HG02970 (cell line): Measurements from ENCODE around the gene PDE1A.

Experiments
- ATAC-seq: cut with Tn5 transposase; IDR thresholded peaks from one replicate; pipeline ENCODE4 v1.9.1; 2021; ENCODE audit warnings: mild to moderate bottlenecking, moderate library complexity, moderate number of reproducible peaks; ENCODE audit not compliant: unreplicated experiment, low FRiP score

PDE1A gene

DNA sequence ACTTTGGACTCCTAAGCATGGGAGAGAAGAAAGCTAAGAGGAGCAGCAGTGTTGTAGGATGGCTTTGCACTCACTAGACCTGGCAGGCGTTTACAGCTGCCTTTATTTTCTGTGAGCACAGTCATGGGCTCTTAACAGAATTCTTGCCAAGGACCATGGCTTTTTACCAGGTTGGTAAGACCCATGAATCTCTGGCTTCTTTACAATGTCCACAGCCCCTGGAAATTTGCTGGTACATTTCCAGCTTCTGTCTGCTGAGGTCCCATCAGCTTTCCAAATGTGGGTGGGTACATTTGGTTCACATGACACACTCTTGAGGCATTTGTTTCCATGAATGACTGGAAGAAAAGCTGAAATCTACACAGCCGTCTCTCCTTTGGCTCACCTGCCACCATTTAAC, 278.5 kb downstream of the PDE1A start:
- no peak for ATAC-seq

DNA sequence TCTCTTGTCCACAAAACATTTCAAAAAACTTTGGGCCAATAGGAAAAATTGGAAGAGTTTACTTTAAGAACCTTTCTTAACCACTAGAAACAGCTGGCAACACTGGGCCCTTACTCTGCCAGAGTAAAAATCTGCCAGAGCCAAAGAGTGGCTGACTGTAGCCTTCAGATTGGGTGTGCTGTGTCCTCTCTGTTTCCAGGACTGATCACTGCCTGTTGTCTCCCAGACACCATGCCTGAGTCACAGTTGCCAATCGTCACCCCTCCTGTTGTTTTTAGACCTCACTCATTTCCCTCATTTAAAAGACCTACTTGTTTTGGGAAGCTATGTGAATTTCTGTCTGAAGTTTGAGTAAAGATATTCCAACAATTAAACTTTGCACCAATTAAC, 282.1 kb downstream of the PDE1A start:
- no peak for ATAC-seq

DNA sequence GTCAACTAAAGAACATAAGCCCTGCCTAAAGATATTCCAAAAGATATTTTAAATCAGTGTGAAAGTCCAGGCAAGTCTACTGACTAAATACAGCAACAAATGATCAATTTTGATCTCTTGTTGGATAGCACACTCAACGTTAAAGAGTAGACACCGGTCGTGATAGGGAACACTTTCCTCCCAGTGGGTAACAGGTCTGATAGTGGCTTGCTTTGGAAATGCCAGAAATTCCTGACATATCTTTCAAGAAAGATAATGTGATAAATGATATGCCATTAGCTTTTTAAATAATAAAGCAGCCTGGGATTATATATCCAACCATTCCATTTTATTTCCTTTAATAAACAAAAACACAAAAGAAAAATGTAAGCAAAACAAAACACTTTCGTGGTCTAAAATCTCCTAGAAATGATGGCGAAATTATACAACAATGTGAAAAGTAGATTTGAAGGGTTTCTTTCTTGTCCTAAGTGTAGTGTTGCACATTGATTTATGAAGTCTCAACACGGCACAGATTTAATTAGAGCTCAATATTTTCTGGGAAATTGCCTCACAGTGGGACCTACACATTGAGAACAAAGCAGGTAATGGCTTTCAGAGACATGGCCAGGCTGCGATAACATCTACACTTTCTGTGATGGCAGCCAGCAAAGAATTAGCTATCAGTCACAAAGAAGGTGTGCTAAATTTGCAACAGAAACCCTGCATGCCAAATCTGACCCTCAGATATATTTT, 282.6 kb downstream of the PDE1A start:
- no peak for ATAC-seq

DNA sequence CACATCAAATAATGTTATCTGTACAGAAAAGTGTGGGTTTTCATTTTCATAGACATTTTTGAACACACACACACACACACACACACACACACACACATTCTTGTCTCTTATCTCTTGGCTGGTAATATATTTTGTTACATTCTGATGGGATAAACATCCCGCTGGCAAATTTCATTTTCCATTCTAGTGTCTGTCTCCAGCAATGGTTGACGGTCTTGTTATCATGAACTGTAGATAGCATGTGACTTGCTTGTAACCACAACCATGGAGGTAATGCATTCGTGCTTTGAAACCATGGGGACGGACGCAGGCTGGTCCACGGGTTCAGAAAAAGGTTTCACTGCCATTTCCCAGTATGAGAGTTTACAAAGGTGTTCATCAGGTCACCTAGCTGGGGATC, 284.8 kb downstream of the PDE1A start:
- ATAC-seq, result no peak

DNA sequence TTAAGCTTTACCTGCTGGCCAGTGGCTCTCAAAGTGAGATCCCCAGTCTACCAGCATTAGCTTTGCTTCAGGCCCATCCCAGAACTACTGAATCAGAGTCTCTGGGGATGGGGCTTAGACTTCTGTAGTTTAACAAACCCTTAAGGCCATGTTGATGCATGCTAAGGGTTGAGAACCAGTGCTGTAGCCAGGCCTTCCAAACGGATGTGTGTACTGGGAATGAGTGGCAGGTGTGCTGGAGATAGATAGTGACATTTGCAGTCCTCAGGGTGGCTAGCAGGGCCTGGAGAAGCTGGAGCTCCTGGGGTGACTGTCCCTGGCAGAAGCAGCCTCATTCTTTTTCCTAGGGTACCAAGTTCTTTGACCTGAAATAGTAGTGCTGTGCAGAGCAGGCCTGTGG, 292.6 kb downstream of the PDE1A start:
- ATAC-seq, result no peak

DNA sequence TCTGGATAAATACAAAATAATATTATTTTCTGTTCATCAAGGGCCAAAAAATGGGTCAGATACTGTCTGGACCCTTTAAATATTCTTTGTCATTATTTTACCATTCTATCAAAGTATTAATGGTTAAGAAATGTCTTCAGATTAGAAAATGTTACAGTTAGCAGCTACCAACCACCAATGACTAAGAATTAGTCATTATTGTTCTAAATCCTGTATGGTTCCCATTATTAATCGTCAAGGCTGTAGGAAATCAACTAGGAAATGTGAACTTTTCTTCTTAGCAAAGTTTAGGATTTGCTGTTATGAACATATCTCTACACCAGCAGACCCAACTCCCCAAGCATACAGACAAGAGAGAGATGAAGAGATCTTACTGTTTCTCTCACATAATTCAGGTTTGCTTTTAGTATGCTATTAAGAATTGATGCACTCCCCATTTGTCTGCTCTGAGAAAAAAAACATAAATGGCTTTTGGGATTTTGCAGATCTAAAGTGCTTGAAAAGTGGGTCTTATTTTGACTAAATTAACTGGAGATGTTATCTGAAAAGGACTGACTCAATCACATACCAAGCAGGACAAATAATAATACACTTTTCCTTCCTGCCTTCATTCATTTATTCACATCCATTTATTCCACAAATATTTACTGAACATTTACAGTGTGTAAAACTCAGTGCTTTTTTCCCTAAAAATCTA, 293.5 kb downstream of the PDE1A start:
- no peak for ATAC-seq

DNA sequence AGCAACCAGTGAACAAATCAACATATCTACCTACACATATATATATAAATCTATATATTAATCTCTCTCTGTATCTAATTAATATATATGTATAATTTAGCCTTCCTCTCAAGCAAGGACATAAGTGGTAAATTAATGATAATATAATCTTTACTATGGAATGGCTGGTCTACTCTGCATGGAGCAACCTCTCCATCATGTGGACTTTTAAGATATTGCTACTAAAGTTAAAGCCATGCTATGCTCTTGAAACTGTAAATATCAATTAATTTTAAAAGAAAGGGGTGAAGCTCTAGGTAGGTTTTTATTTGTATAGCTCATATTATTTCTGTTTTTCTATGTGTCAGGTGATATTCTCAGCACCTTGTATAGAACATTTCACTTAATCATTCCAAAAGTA, 294.2 kb downstream of the PDE1A start:
- ATAC-seq, result no peak

DNA sequence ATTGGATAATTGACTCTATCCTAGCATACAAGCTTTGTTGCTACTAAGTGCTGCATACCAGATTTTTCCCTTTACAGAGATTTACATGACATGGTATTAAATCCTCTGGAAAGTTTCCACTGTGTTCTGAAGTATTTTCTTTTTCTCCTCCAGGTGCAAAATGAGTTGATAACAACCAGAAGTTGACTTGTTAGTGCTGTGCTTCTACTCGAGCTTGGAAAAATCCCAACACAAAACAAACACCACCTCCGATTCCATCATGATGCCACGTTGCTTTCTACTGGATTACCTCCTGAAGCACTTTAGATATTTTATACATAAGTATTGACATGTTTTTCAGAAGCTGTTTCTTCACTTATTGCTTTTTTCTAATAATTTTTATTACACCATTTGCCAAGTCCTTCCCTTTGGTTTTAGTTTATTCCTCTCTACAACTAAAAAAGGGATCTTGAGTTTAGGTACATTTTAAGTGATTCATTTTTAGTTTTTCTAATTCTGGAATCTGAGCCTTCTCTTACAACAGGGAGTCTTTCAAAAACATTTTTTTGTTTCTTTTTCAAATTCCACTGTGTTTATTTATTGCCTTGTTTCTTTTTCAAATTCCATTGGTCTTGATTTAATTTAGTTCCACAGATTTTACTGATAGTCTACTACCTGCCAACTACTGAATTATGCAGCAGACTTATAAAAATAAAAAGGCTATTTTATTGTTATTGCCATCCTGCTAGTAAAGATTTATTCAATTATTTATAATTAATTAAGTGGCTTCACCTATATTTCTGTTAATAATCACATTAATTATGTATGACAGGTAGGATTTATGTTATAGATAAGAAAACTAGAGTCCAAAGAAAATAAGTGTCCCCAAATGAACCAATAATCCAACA, 297.8 kb downstream of the PDE1A start:
- no peak for ATAC-seq

DNA sequence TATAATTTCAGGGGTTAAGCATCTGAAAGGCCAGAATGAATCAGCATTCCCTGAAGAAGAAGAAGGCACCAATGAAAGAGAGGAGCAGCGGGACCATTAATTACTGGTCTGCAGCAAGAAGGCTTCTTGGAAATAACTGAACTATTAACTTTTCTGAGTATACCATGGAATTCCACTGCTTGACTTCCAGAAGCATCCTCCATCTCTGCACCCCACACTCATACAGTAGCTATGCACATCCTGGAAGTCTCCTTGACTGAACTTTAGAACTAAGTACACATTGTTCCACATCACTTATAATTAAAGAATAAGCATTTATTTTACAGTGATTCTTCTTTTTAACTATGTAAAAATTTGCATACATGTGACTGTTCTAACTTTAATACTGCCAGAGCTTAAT, 309.6 kb downstream of the PDE1A start:
- no peak for ATAC-seq

DNA sequence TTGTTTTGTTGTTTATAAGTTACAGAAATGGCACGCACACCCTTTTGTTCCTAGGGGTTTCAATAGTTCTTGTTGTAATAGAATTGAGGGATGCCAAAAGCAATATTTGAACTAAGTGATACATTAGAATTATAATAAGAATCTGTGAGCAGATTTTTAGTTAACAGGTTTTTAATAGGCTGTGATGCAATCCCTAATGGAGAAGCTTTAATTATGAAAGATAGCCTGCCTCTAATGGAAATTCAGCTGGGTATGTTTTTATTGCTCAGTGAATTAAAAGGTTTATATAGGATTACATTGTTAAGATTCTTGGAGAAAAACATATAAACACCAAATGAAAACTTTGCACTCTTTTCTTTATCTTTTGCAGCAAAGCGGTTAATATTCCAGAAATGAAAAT, 310.1 kb downstream of the PDE1A start:
- ATAC-seq, result no peak

DNA sequence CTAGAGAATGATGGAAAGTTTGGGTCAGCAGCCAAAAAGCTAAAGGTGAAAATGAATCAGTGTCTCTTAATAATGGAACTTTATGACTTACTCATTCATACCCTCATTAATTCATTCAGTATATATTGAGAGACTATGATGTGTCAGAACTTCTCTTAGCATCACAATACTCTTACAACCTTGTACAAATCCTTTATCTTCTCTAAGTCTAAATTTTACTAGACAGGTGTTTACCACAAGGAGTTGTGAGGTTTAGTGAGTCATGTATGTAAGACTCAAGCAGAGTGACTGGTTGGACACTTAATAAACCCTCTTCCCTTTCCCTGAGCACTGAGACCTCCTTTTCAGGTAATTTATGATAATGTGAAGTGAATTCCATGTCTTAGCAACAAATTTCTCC, 311.6 kb downstream of the PDE1A start:
- no peak for ATAC-seq

DNA sequence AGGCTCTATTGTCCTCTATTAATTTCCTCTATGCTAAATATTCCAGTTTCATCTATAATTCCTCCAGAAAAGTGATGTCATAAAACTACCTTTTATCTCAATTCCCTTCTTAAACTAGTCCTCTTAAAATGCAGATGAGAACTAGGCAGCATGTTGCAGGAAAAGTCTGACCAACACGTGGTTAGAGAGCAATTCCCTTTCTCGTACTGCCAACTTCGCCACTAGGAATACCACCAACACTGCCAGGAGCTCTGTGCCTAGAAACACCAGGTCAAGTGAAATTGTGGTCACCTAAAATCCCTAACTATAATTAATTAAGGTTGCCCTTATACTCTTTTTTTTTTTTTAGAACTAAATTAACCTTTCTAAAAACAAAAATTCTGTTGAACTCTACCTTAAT, 313.5 kb downstream of the PDE1A start:
- ATAC-seq, result no peak

DNA sequence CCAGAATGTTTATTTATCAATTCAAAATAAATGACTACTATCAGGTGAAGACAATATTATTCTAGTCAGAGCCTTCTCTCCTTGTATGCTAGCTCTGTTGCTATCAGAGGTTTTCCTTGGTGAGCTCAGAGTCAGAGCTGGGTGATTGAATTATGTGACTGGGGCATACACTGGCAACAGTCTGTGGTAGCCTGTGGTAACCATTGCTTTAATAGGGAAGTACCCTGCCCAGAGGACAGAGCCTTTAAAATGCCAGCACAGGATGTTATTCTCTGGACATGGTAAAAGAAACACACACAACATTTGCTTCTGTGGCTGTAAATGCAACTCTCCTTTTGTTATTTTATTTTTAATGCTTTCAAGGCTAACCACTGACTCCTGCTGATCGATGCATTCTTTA, 316.5 kb downstream of the PDE1A start:
- ATAC-seq, result no peak

DNA sequence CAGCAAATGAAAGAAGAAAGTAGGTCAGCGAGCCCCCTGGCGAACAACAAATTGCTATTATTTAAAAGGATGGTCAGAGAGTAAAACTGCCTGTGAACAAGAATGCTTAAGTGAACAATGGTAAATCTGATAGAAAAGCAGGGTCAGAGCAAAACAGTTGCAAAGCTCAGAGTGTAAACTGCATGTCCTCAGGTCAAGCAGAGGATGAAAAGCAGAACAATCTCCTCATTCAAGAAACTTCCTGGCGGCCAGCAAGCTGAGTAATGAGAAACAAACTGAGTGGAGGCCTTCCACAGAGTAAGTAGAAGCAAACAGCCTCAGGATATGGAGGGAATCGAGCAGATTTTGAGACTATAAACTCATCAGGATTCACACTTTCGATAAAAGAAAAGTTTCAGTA, 323.3 kb downstream of the PDE1A start:
- ATAC-seq, result no peak

DNA sequence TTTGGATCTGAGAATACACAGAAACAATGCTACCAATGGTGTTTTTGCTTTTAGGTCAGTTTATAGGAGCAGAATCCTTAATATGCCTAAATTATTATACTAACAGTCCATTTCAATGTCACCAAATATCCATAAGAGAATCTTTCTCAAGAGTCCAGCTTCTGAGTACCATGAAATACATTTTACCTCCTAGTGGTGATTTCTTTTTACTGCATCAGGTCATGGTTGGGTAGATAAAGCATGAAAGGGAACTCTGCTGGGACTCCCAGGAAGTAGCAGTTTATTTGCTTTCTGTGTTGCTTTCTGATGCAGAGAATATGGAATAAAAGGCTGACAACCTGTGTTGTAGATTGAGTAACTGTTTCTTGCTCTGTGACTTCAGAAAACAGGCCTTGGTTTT, 325.6 kb downstream of the PDE1A start:
- no peak for ATAC-seq

DNA sequence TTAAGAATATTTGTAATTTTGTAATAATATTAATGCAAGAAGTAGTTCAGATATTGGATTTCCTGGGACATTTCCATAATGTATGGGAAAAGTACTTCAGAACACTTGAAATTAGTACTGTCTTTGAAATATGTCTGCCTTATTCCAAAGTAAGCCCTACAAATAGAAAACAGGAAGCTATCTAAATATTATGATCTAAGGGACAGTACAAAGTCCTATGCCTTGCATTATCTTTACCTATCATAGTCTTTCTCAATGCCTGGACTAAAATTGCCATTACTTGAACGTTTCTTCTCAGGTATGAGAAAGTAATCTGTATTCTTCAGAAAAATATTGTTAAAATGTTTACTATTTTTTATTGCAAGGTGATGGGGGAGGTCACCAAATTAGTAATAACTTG, 328.2 kb downstream of the PDE1A start:
- ATAC-seq, result no peak

DNA sequence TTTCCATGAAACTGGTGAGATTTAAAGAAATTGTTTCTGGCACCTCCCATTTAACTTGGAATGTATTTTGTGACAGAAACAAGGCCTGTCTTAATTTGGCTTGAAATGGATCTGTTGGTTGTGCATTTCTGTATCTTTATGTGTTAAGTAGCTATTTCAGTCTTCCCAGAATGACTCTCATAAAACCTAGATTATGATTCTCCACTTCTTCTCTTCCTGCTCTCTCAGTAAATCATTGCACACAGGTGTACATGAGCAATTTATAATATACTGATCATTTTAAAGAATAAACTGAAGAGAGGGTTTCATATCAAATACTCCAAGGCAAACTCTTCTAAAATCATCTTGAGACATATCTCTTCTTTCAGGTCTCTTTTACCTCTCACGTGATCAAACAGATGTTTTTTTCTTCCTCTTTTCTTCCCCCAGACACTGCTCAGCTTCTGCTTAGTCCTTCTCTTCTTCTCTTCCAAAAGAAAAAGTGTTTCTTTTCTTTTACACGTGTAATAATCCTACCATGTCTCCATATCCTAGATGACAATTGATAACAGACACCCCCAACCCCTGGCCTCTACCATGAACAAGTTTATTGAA, 329.2 kb downstream of the PDE1A start:
- ATAC-seq, result no peak

DNA sequence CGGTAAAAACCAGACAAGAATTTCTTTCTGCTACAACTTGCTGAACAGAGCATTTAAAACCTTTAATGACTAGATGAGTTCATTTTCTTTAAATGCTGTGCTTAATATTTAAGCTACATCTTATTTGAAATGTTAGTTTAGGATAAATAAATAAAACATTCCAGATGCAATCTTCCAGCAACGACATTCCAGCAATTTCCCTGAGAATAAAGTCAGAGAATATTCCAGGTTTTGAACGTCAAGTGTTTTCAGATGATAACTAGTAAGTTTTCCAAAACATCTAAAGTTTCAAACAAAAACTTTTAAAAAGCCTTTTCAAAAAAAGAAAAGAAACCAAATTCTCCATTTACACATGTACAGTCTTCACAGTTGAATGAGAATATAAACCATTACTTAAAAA, 336.4 kb downstream of the PDE1A start:
- ATAC-seq, result no peak
